HepG2 (cell line): Measurements from ENCODE around the gene ITGB1. TPM values are rescaled to one million over a fixed set of nuclear protein-coding genes. Genes with fewer than 3 reads are reported as not detected.
A peak's percentile ranks its signal among the peaks of the same experiment; 100 is the strongest.

ENCODE experiments used
- CREM ChIP-seq, 2 experiments: sonication (generic) in 1 of 2; formaldehyde crosslinking in 1 of 2; IDR thresholded peaks; 2 replicates each; pipeline versions ENCODE4 v1.4.0 to v1.6.1; 2016 to 2020; ENCODE audit warnings: antibody characterized with exemption in 1 of 2, mild to moderate bottlenecking in 1 of 2, missing genetic modification reagents in 1 of 2
- FOXP1 ChIP-seq, 2 experiments: fragments of 450-650 bp in 1 of 2; IDR thresholded peaks; 2 replicates each; pipeline ENCODE4 v1.6.1; 2017 to 2018; ENCODE audit warnings: antibody characterized with exemption in 1 of 2
- FOXP4 ChIP-seq: sonication (generic); formaldehyde crosslinking; IDR thresholded peaks from 2 replicates; pipeline ENCODE4 v1.4.0; 2020; ENCODE audit warnings: missing genetic modification reagents
- NFIC ChIP-seq: IDR thresholded peaks from 2 replicates; pipeline ENCODE4 v1.6.1; 2012; ENCODE audit warnings: mild to moderate bottlenecking, low read length, inconsistent platforms
- SOX13 ChIP-seq, 3 experiments: fragments of 450-650 bp in 1 of 3; sonication (generic) in 1 of 3; formaldehyde crosslinking in 1 of 3; IDR thresholded peaks in 2 of 3; conservative IDR thresholded peaks in 1 of 3; 2 replicates each; pipeline versions ENCODE4 v1.5.0 to v1.6.1; 2016 to 2020; ENCODE audit warnings: antibody characterized with exemption in 1 of 3, mild to moderate bottlenecking in 1 of 3, missing compliant biosample characterization in 1 of 3, missing genetic modification reagents in 1 of 3, moderate library complexity in 1 of 3
- TFAP4 ChIP-seq: sonication (generic); IDR thresholded peaks from 2 replicates; pipeline ENCODE4 v1.6.1; 2016; ENCODE audit warnings: low read depth, borderline replicate concordance
- TFE3 ChIP-seq: IDR thresholded peaks from 2 replicates; pipeline ENCODE4 v1.6.1; 2016
- THAP11 ChIP-seq: IDR thresholded peaks from 2 replicates; pipeline ENCODE4 v1.6.1; 2016; ENCODE audit warnings: missing biosample characterization, missing genetic modification reagents
- ZBTB10 ChIP-seq: sonication (generic); formaldehyde crosslinking; IDR thresholded peaks from 2 replicates; pipeline ENCODE4 v1.4.0; 2020; ENCODE audit warnings: missing genetic modification reagents, borderline replicate concordance
- ZHX2 ChIP-seq, 2 experiments: sonication (generic) in 1 of 2; formaldehyde crosslinking in 1 of 2; IDR thresholded peaks; 2 replicates each; pipeline versions ENCODE4 v1.6.1 to v1.9.0; 2014 to 2022; ENCODE audit warnings: antibody characterized with exemption in 1 of 2, borderline replicate concordance in 1 of 2, inconsistent platforms in 1 of 2, low read depth in 1 of 2, missing genetic modification reagents in 1 of 2
- ZNF333 ChIP-seq: sonication (generic); formaldehyde crosslinking; IDR thresholded peaks from 2 replicates; pipeline ENCODE4 v1.4.0; 2020; ENCODE audit warnings: mild to moderate bottlenecking, missing genetic modification reagents, borderline replicate concordance
- polyA plus RNA-seq, 8 experiments: library from polyadenylated mRNA; depleted of rRNA in 3 of 8; stranded (reverse) in 7 of 8; unstranded in 1 of 8; fragments of >200 nt; fragmentation: Illumina TruSeq in 4 of 8; extraction: Trizol in 4 of 8; gene quantifications; 2 replicates each; pipeline versions ENCODE4 v1.2.1 to v1.2.3, GENCODE V29; 2011 to 2016; ENCODE audit warnings: low read depth in 4 of 8, missing spikeins in 1 of 8, mixed read lengths in 1 of 8; ENCODE audit not compliant: insufficient read depth in 1 of 8
- total RNA-seq, 5 experiments: library from RNA; depleted of rRNA; stranded (reverse); fragments of >200 nt; fragmentation: Illumina TruSeq; extraction: Trizol; gene quantifications; 2 replicates each; pipeline ENCODE4 v1.2.3, GENCODE V29; 2016; ENCODE audit warnings: low read depth in 1 of 5

Gene ITGB1
- total and polyA plus RNA-seq, 2 of the 13 experiments (the other 11 are each of a cell fraction or from before 2014, with no cell fraction given), result 190 to 204 TPM

GRCh38 chr10:32985775-32986350, 27.8 kb upstream of the ITGB1 start (continued):
- TF ChIP-seq TFE3, result peak; percentile 77
- peak; percentile 57; the same call in 1 of the 2 replicates for TF ChIP-seq TFAP4
- no peak for TF ChIP-seq FOXP1 (IDR thresholded peaks at IDR 0.05)
- TF ChIP-seq FOXP1 (CRISPR knock-in tag; IDR thresholded peaks at IDR 0.05), result peak; percentile 80
- peak; percentile 32; the same call in 1 of the 2 replicates for TF ChIP-seq THAP11 (CRISPR knock-in tag)
- TF ChIP-seq FOXP4 (CRISPR knock-in tag), result peak; percentile 64
- no peak for TF ChIP-seq ZBTB10 (CRISPR knock-in tag)
- no peak for TF ChIP-seq ZNF333 (CRISPR knock-in tag)
- peak; percentile 52; the same call in 1 of the 2 replicates for TF ChIP-seq NFIC
- 0 out of 2 replicates have a peak, but pooled peaks have one; percentile 12 for TF ChIP-seq CREM (IDR thresholded peaks at IDR 0.05)
- TF ChIP-seq CREM (CRISPR knock-in tag; IDR thresholded peaks at IDR 0.05), result no peak
- TF ChIP-seq SOX13 (IDR thresholded peaks at IDR 0.05), result no peak
- peak in 1 of 2 experiments; percentile 66; a peak in 2 of 4 replicates for TF ChIP-seq SOX13 (CRISPR knock-in tag; conservative IDR thresholded peaks at IDR 0.05 in 1 of 2, IDR thresholded peaks at IDR 0.05 in 1 of 2)
- TF ChIP-seq ZHX2 (IDR thresholded peaks at IDR 0.05; ENCODE audit: low read depth), result 0 out of 2 replicates have a peak, but pooled peaks have one; percentile 34
- no peak for TF ChIP-seq ZHX2 (CRISPR knock-in tag; IDR thresholded peaks at IDR 0.05; ENCODE audit: borderline replicate concordance)
